Raji (cell line): ENCODE results near the gene CDC42EP1.

Experiments used
- POLR2A ChIP-seq: IDR thresholded peaks from 2 replicates; pipeline ENCODE4 v1.6.1; 2011; ENCODE audit warnings: low read depth, low read length, control low read depth; ENCODE audit not compliant: insufficient read depth

CDC42EP1 gene

GRCh38 chr22:37553725-37554124 lies 6.6 kb upstream of the CDC42EP1 start:
- no peak for TF ChIP-seq POLR2A

GRCh38 chr22:37555029-37555428 lies 5.3 kb upstream of the CDC42EP1 start:
- TF ChIP-seq POLR2A: no peak

GRCh38 chr22:37556710-37557109 lies 3.6 kb upstream of the CDC42EP1 start:
- no peak for TF ChIP-seq POLR2A

GRCh38 chr22:37557321-37558001 lies 2.8 kb upstream of the CDC42EP1 start:
- no peak for TF ChIP-seq POLR2A

- TF ChIP-seq POLR2A: no peak
These were observed 1.5 kb upstream of the CDC42EP1 start for GRCh38 chr22:37558815-37559214.

GRCh38 chr22:37559521-37559900 lies 769 bp upstream of the CDC42EP1 start:
- TF ChIP-seq POLR2A: no peak

- TF ChIP-seq POLR2A: no peak
These were observed 430 bp downstream of the CDC42EP1 start for GRCh38 chr22:37560608-37561211.

GRCh38 chr22:37561212-37562048 lies 1.1 kb downstream of the CDC42EP1 start:
- TF ChIP-seq POLR2A: no peak

GRCh38 chr22:37562049-37562875 lies 2.0 kb downstream of the CDC42EP1 start:
- TF ChIP-seq POLR2A: no peak

GRCh38 chr22:37563153-37564081 lies 3.1 kb downstream of the CDC42EP1 start:
- TF ChIP-seq POLR2A: no peak

GRCh38 chr22:37564111-37564711 lies 3.9 kb downstream of the CDC42EP1 start:
- no peak for TF ChIP-seq POLR2A

GRCh38 chr22:37565830-37566229 lies 5.5 kb downstream of the CDC42EP1 start:
- TF ChIP-seq POLR2A: no peak

- TF ChIP-seq POLR2A: no peak
These were observed 6.1 kb downstream of the CDC42EP1 start for GRCh38 chr22:37566329-37566837.

GRCh38 chr22:37566903-37567798 lies 6.9 kb downstream of the CDC42EP1 start:
- no peak for TF ChIP-seq POLR2A
